WTC11 (cell line): ENCODE measurements around the gene RIF1. TPM values are rescaled to one million over a fixed set of nuclear protein-coding genes. Genes with fewer than 3 reads are reported as not detected.

Experiments used
- ATAC-seq: fragments of 200-7000 bp; cut with Tn5 transposase; 2 replicates; pipeline ENCODE4 v1.10.0; 2021; ENCODE audit warnings: mild to moderate bottlenecking, moderate library complexity
- CTCF ChIA-PET: fragments of 300-600 bp; sonication (Branson Sonifier 250); formaldehyde crosslinking; loops from one replicate; lab custom pipeline; 2021; ENCODE audit warnings: antibody characterized with exemption; lab: Charles Lee
- POLR2A ChIA-PET: fragments of 350-600 bp; sonication (Branson Sonifier 250); formaldehyde crosslinking; loops from one replicate; lab custom pipeline; 2021; ENCODE audit warnings: antibody characterized with exemption; lab: Charles Lee
- DNase-seq: peaks from one replicate; pipeline ENCODE4 v3.0.0; 2021; ENCODE audit warnings: low spot score
- H3K27ac Mint-ChIP-seq: 2 replicates; pipeline ENCODE4 v1.8.0; 2021; ENCODE audit warnings: mixed read lengths
- H3K27me3 Mint-ChIP-seq: 2 replicates; pipeline ENCODE4 v1.8.0; 2021; ENCODE audit warnings: low read depth, mild to moderate bottlenecking, moderate library complexity, mixed read lengths
- H3K36me3 Mint-ChIP-seq: 2 replicates; pipeline ENCODE4 v1.8.0; 2021; ENCODE audit warnings: mixed read lengths
- H3K4me1 Mint-ChIP-seq: 2 replicates; pipeline ENCODE4 v1.8.0; 2022; ENCODE audit warnings: mixed read lengths
- H3K4me3 Mint-ChIP-seq: 2 replicates; pipeline ENCODE4 v1.8.0; 2021; ENCODE audit warnings: mild to moderate bottlenecking, moderate library complexity, mixed read lengths
- H3K9me3 Mint-ChIP-seq: 2 replicates; pipeline ENCODE4 v1.8.0; 2021; ENCODE audit warnings: mixed read lengths
- CTCF ChIP-seq: fragments of 200-600 bp; IDR thresholded peaks from 2 replicates; pipeline ENCODE4 v1.8.0; 2022; ENCODE audit warnings: antibody characterized with exemption
- ELF4 ChIP-seq: sonication (generic); formaldehyde crosslinking; IDR thresholded peaks from 2 replicates; pipeline ENCODE4 v1.8.1; 2022; ENCODE audit warnings: low read depth, mild to moderate bottlenecking, moderate library complexity, missing genetic modification reagents
- ERG ChIP-seq: fragments of 250-450 bp; sonication (Bioruptor Pico); IDR thresholded peaks from 2 replicates; pipeline ENCODE4 v1.8.0; 2021; ENCODE audit warnings: mild to moderate bottlenecking
- FOXJ3 ChIP-seq: sonication (generic); formaldehyde crosslinking; IDR thresholded peaks from 2 replicates; pipeline ENCODE4 v1.9.0; 2021; ENCODE audit warnings: missing genetic modification reagents, mild to moderate bottlenecking, borderline replicate concordance
- GABPB1 ChIP-seq: sonication (generic); formaldehyde crosslinking; IDR thresholded peaks from 2 replicates; pipeline ENCODE4 v1.8.1; 2023; ENCODE audit warnings: mild to moderate bottlenecking, missing genetic modification reagents
- IRF1 ChIP-seq: sonication (generic); formaldehyde crosslinking; IDR thresholded peaks from 2 replicates; pipeline ENCODE4 v1.8.0; 2023; ENCODE audit warnings: missing genetic modification reagents
- JAZF1 ChIP-seq: fragments of 250-450 bp; sonication (Bioruptor Pico); IDR thresholded peaks from 2 replicates; pipeline ENCODE4 v1.9.0; 2021; ENCODE audit warnings: moderate library complexity, mild to moderate bottlenecking, inconsistent platforms
- JUN ChIP-seq: sonication (generic); formaldehyde crosslinking; IDR thresholded peaks from 2 replicates; pipeline ENCODE4 v1.8.0; 2023; ENCODE audit warnings: mild to moderate bottlenecking, missing genetic modification reagents
- MYBL2 ChIP-seq: sonication (generic); formaldehyde crosslinking; IDR thresholded peaks from 2 replicates; pipeline ENCODE4 v1.8.1; 2023; ENCODE audit warnings: mild to moderate bottlenecking, moderate library complexity, missing genetic modification reagents
- RORB ChIP-seq: fragments of 250-450 bp; sonication (Bioruptor Pico); IDR thresholded peaks from 2 replicates; pipeline ENCODE4 v1.9.0; 2021; ENCODE audit warnings: mild to moderate bottlenecking
- STAT6 ChIP-seq: sonication (generic); formaldehyde crosslinking; conservative IDR thresholded peaks from 2 replicates; pipeline ENCODE4 v1.8.1; 2023; ENCODE audit warnings: mild to moderate bottlenecking, low read depth, missing genetic modification reagents, moderate library complexity
- ZNF219 ChIP-seq: sonication (generic); formaldehyde crosslinking; IDR thresholded peaks from 2 replicates; pipeline ENCODE4 v1.8.0; 2023; ENCODE audit warnings: missing genetic modification reagents, mild to moderate bottlenecking, borderline replicate concordance
- ZNF232 ChIP-seq: sonication (generic); formaldehyde crosslinking; IDR thresholded peaks from 2 replicates; pipeline ENCODE4 v1.8.0; 2022; ENCODE audit warnings: mild to moderate bottlenecking, missing genetic modification reagents
- ZNF425 ChIP-seq: fragments of 250-450 bp; sonication (Bioruptor Pico); conservative IDR thresholded peaks from 2 replicates; pipeline ENCODE4 v1.9.0; 2021; ENCODE audit warnings: mild to moderate bottlenecking
- ZSCAN18 ChIP-seq: fragments of 250-450 bp; sonication (Bioruptor Pico); IDR thresholded peaks from 2 replicates; pipeline ENCODE4 v2.1.2; 2022; ENCODE audit warnings: mild to moderate bottlenecking, moderate library complexity
- total RNA-seq: library from RNA; stranded (reverse); gene quantifications from 3 replicates; pipeline ENCODE4 v1.2.3, GENCODE V29; 2021

The RIF1 gene
- total RNA-seq, 1 experiment from 2014 or later = 96.9 TPM

- ATAC-seq (no peak), DNase-seq (no peak)
- Mint-ChIP-seq H3K36me3 (no peaks in the 10 kb centered on the region), H3K27ac (no peak overlapping the region), H3K9me3 (peaks cover 4% of the 10 kb centered on the region; the same call in 1 of the 2 replicates), H3K4me1 (peaks cover 21% of the 10 kb centered on the region), H3K4me3 (no peak overlapping the region), H3K27me3 (no peaks in the 10 kb centered on the region; the same call in 1 of the 2 replicates)
- POLR2A ChIA-PET = no interaction called here
- CTCF ChIA-PET = interaction anchor here (0.6 kb wide), 1 partner anchor 13 kb away, joined by 4 read pairs; no protein-coding TSS in a partner anchor
- TF ChIP-seq MYBL2 (CRISPR knock-in tag) = no peak
- TF ChIP-seq ZNF219 = no peak
- no peak for TF ChIP-seq ZNF425 (CRISPR knock-in tag)
- TF ChIP-seq CTCF = no peak
- TF ChIP-seq ELF4 (CRISPR knock-in tag) = no peak
- TF ChIP-seq ERG (CRISPR knock-in tag) = no peak
- TF ChIP-seq RORB (CRISPR knock-in tag) = no peak
- TF ChIP-seq JAZF1 (CRISPR knock-in tag) = no peak
- TF ChIP-seq ZNF232 (CRISPR knock-in tag) = no peak
- no peak for TF ChIP-seq FOXJ3 (CRISPR knock-in tag)
- no peak for TF ChIP-seq IRF1 (CRISPR knock-in tag)
- no peak for TF ChIP-seq STAT6 (CRISPR knock-in tag)
- TF ChIP-seq ZSCAN18 (CRISPR knock-in tag) = no peak
- no peak for TF ChIP-seq JUN (CRISPR knock-in tag)
- no peak for TF ChIP-seq GABPB1 (CRISPR knock-in tag)
These were observed 47.9 kb upstream of the RIF1 start for GRCh38 chr2:151361674-151362370.
